Liver (tissue), 9 donors: ENCODE measurements around the gene FZR1. TPM values are rescaled to one million over a fixed set of nuclear protein-coding genes. Genes with fewer than 3 reads are reported as not detected.
A peak's percentile ranks its signal among the peaks of the same experiment; 100 is the strongest.

Experiments used
- DNase-seq: peaks from one replicate; pipeline ENCODE4 v3.0.0-alpha.2; 2017; ENCODE audit warnings: low spot score
- H3K27ac ChIP-seq, 2 donors: one replicate each; pipeline ENCODE4 v1.7.0; 2013; ENCODE audit warnings: inconsistent platforms in 2 of 2, low read length in 2 of 2, control low read depth in 1 of 2, low read depth in 1 of 2, mild to moderate bottlenecking in 1 of 2
- H3K27me3 ChIP-seq, 4 donors: one replicate each; pipeline versions ENCODE4 v1.6.1 to v1.7.0; 2013; ENCODE audit warnings: low read length in 3 of 4, inconsistent platforms in 1 of 4, mild to moderate bottlenecking in 1 of 4, moderate library complexity in 1 of 4; ENCODE audit not compliant: control insufficient read depth in 4 of 4, insufficient read depth in 4 of 4
- H3K36me3 ChIP-seq, 4 donors: one replicate each; pipeline versions ENCODE4 v1.6.1 to v1.7.0; 2013; ENCODE audit warnings: low read length in 3 of 4, mild to moderate bottlenecking in 3 of 4, low read depth in 1 of 4, moderate library complexity in 1 of 4; ENCODE audit not compliant: control insufficient read depth in 4 of 4, insufficient read depth in 3 of 4
- H3K4me1 ChIP-seq, 4 donors: one replicate each; pipeline versions ENCODE4 v1.6.1 to v1.7.0; 2013; ENCODE audit warnings: low read length in 3 of 4, mild to moderate bottlenecking in 3 of 4, moderate library complexity in 1 of 4; ENCODE audit not compliant: control insufficient read depth in 4 of 4, insufficient read depth in 4 of 4
- H3K4me3 ChIP-seq, 3 donors: one replicate each; pipeline versions ENCODE4 v1.6.1 to v1.7.0; 2013; ENCODE audit warnings: low read length in 3 of 3, control low read depth in 1 of 3, low read depth in 1 of 3, mild to moderate bottlenecking in 1 of 3
- H3K9ac ChIP-seq, 2 donors: one replicate each; pipeline ENCODE4 v1.7.0; 2013; ENCODE audit warnings: low read length in 2 of 2, mild to moderate bottlenecking in 2 of 2, moderate library complexity in 2 of 2, control low read depth in 1 of 2, low read depth in 1 of 2
- H3K9me3 ChIP-seq, 4 donors: one replicate each; pipeline versions ENCODE4 v1.6.1 to v1.7.0; 2013; ENCODE audit warnings: low read length in 3 of 4; ENCODE audit not compliant: control insufficient read depth in 4 of 4
- EGR1 ChIP-seq, 2 donors: IDR thresholded peaks; 2 replicates each; pipeline ENCODE4 v1.6.1; 2016 to 2018; ENCODE audit warnings: antibody characterized with exemption in 2 of 2, low read depth in 2 of 2
- FOXA1 ChIP-seq: IDR thresholded peaks from 2 replicates; pipeline ENCODE4 v1.6.1; 2016; ENCODE audit warnings: antibody characterized with exemption
- FOXA2 ChIP-seq: IDR thresholded peaks from 2 replicates; pipeline ENCODE4 v1.6.1; 2016; ENCODE audit warnings: antibody characterized with exemption
- GABPA ChIP-seq, 2 donors: IDR thresholded peaks in 1 of 2; conservative IDR thresholded peaks in 1 of 2; 2 replicates each; pipeline ENCODE4 v1.6.1; 2016; ENCODE audit warnings: antibody characterized with exemption in 2 of 2, mild to moderate bottlenecking in 1 of 2, moderate library complexity in 1 of 2
- HNF4A ChIP-seq, 2 donors: conservative IDR thresholded peaks; 2 replicates each; pipeline ENCODE4 v1.6.1; 2016; ENCODE audit warnings: antibody characterized with exemption in 2 of 2, mild to moderate bottlenecking in 2 of 2
- HNF4G ChIP-seq: IDR thresholded peaks from 2 replicates; pipeline ENCODE4 v1.6.1; 2016; ENCODE audit warnings: antibody characterized with exemption
- JUND ChIP-seq, 2 donors: IDR thresholded peaks; 2 replicates each; pipeline ENCODE4 v1.6.1; 2016; ENCODE audit warnings: antibody characterized with exemption in 2 of 2
- NR2F2 ChIP-seq: IDR thresholded peaks from 2 replicates; pipeline ENCODE4 v1.6.1; 2016; ENCODE audit warnings: antibody characterized with exemption
- RAD21 ChIP-seq, 2 donors: IDR thresholded peaks; 2 replicates each; pipeline ENCODE4 v1.6.1; 2016; ENCODE audit warnings: antibody characterized with exemption in 2 of 2, mild to moderate bottlenecking in 2 of 2
- RXRA ChIP-seq, 2 donors: IDR thresholded peaks; 2 replicates each; pipeline ENCODE4 v1.6.1; 2017 to 2018; ENCODE audit warnings: antibody characterized with exemption in 2 of 2, mild to moderate bottlenecking in 1 of 2
- SP1 ChIP-seq: IDR thresholded peaks from 2 replicates; pipeline ENCODE4 v1.6.1; 2018; ENCODE audit warnings: antibody characterized with exemption, mild to moderate bottlenecking
- TAF1 ChIP-seq: conservative IDR thresholded peaks from 2 replicates; pipeline ENCODE4 v1.6.1; 2016; ENCODE audit warnings: antibody characterized with exemption, mild to moderate bottlenecking
- YY1 ChIP-seq: IDR thresholded peaks from 2 replicates; pipeline ENCODE4 v1.6.1; 2016; ENCODE audit warnings: antibody characterized with exemption, mild to moderate bottlenecking
- WGBS: extraction: QIAGEN DNeasy Blood & Tissue Kit; methylation state at CpG from one replicate; pipeline ENCODE4 v1.1.7; 2013; 5-methylcytosine and 5-hydroxymethylcytosine counted together
- polyA plus RNA-seq, 2 donors: library from polyadenylated mRNA; stranded (reverse) in 1 of 2; unstranded in 1 of 2; fragments of 200-250 nt in 1 of 2; fragments of >200 nt in 1 of 2; fragmentation: Nextera tagmentation in 1 of 2; extraction: Ambion mirVana in 1 of 2; gene quantifications; one replicate each; pipeline versions ENCODE4 v1.2.1 to v1.2.3, GENCODE V29; 2013 to 2015
- total RNA-seq, 2 donors: library from RNA; depleted of rRNA; stranded (reverse); fragments of >200 nt; gene quantifications; one replicate each; pipeline ENCODE4 v1.2.3, GENCODE V29; 2014
- TF ChIP-seq, protein P1 (sequence below): fragments of 150-350 bp; IDR thresholded peaks from 2 replicates; pipeline ENCODE4 v1.5.1; 2017; ENCODE audit warnings: improper control_type of control experiment, low read depth, low read length; ENCODE audit not compliant: missing input control
- TF ChIP-seq, protein P2 (sequence below): IDR thresholded peaks from 2 replicates; pipeline ENCODE4 v1.6.1; 2016; ENCODE audit warnings: antibody characterized with exemption
- TF ChIP-seq, protein P3 (sequence below): IDR thresholded peaks from 2 replicates; pipeline ENCODE4 v1.6.1; 2016; ENCODE audit warnings: antibody characterized with exemption
- TF ChIP-seq, protein P4 (sequence below): IDR thresholded peaks from 2 replicates; pipeline ENCODE4 v1.6.1; 2016; ENCODE audit warnings: antibody characterized with exemption, mild to moderate bottlenecking
- TF ChIP-seq, protein P5 (sequence below): IDR thresholded peaks from 2 replicates; pipeline ENCODE4 v1.6.1; 2016; ENCODE audit warnings: antibody characterized with exemption
- donor health status: healthy.
- donor health status: healthy.
- donor health status: healthy.
- donor health status: healthy.
- donor health status: healthy.

FZR1 gene
- total and polyA plus RNA-seq, 4 donors = 17.0 to 27.3 (median 20.3) TPM

DNA sequence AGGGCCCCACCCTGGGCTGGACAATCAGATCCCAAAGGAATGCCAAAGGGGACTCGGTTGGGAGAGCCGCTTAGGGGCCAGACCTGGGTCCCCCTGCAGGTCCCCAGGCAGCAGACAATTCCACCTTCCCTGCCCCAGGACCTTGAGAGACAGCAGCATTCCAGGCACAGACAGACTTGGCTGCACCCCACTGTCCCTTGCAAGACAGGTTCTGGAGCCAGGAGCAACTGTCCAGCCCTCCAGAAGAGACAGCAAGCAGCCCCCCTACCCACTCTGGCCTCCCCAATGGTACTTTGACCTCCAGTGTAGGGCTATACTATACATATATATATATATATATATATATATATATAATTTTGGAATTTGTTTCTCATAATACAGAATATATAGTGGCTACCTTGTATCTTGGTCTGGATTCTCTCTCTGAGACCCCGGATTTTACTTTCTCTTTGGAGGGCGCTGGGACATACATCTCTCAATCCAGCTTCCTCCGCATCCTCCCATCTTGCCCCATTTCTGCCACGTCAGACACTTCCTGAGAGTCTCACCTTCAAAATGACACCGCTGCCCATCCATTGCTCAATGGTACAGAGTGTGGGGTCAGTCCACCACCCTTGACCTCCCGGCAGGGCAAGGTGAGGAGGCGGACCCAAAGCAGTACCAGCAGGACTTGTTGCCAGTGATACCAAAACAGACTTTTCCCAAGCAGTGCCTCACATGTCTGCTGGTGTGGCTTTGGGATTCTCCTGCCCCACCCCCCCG lies 38.5 kb upstream of the FZR1 start:
- H3K27ac ChIP-seq = peak overlapping the region in 1 of 2 donors; percentile 56
- H3K9me3 ChIP-seq = no peaks in the 10 kb centered on the region
- H3K4me1 ChIP-seq = peaks cover 3 to 22% (median 10%) of the 10 kb centered on the region in 4 donors

More for the DNA sequence above, 38.5 kb upstream of the FZR1 start:
- 59% methylated on average over 10 of the region's 10 CpGs for whole genome bisulfite sequencing
- H3K27me3 ChIP-seq = no peaks in the 10 kb centered on the region
- H3K4me3 ChIP-seq = no peak overlapping the region
- no peak for DNase-seq
- no peak overlapping the region for H3K9ac ChIP-seq
- TF ChIP-seq YY1 (peak; percentile 27), FOXA1 (peak; percentile 63), HNF4G (peak; percentile 90), HNF4A (conservative IDR thresholded peaks at IDR 0.05) (peak; percentile 96 to 97), EGR1 (IDR thresholded peaks at IDR 0.05; ENCODE audit: low read depth in 2 of 2) (peak in 1 of 2 donors; percentile 60), JUND (IDR thresholded peaks at IDR 0.05) (peak in 1 of 2 donors; percentile 36), TAF1 (no peak), NR2F2 (peak; percentile 97), GABPA (IDR thresholded peaks at IDR 0.05 in 1 of 2, conservative IDR thresholded peaks at IDR 0.05 in 1 of 2) (no peak), RXRA (IDR thresholded peaks at IDR 0.05) (peak; percentile 94), FOXA2 (no peak), SP1 (peak; percentile 64), RAD21 (IDR thresholded peaks at IDR 0.05) (peak; percentile 23 to 51)
- TF ChIP-seq, protein P1, sequence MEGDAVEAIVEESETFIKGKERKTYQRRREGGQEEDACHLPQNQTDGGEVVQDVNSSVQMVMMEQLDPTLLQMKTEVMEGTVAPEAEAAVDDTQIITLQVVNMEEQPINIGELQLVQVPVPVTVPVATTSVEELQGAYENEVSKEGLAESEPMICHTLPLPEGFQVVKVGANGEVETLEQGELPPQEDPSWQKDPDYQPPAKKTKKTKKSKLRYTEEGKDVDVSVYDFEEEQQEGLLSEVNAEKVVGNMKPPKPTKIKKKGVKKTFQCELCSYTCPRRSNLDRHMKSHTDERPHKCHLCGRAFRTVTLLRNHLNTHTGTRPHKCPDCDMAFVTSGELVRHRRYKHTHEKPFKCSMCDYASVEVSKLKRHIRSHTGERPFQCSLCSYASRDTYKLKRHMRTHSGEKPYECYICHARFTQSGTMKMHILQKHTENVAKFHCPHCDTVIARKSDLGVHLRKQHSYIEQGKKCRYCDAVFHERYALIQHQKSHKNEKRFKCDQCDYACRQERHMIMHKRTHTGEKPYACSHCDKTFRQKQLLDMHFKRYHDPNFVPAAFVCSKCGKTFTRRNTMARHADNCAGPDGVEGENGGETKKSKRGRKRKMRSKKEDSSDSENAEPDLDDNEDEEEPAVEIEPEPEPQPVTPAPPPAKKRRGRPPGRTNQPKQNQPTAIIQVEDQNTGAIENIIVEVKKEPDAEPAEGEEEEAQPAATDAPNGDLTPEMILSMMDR = no peak
- TF ChIP-seq, protein P2, sequence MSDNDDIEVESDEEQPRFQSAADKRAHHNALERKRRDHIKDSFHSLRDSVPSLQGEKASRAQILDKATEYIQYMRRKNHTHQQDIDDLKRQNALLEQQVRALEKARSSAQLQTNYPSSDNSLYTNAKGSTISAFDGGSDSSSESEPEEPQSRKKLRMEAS = peak; percentile 58
- TF ChIP-seq, protein P3, sequence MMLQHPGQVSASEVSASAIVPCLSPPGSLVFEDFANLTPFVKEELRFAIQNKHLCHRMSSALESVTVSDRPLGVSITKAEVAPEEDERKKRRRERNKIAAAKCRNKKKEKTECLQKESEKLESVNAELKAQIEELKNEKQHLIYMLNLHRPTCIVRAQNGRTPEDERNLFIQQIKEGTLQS = no peak
- TF ChIP-seq, protein P4, sequence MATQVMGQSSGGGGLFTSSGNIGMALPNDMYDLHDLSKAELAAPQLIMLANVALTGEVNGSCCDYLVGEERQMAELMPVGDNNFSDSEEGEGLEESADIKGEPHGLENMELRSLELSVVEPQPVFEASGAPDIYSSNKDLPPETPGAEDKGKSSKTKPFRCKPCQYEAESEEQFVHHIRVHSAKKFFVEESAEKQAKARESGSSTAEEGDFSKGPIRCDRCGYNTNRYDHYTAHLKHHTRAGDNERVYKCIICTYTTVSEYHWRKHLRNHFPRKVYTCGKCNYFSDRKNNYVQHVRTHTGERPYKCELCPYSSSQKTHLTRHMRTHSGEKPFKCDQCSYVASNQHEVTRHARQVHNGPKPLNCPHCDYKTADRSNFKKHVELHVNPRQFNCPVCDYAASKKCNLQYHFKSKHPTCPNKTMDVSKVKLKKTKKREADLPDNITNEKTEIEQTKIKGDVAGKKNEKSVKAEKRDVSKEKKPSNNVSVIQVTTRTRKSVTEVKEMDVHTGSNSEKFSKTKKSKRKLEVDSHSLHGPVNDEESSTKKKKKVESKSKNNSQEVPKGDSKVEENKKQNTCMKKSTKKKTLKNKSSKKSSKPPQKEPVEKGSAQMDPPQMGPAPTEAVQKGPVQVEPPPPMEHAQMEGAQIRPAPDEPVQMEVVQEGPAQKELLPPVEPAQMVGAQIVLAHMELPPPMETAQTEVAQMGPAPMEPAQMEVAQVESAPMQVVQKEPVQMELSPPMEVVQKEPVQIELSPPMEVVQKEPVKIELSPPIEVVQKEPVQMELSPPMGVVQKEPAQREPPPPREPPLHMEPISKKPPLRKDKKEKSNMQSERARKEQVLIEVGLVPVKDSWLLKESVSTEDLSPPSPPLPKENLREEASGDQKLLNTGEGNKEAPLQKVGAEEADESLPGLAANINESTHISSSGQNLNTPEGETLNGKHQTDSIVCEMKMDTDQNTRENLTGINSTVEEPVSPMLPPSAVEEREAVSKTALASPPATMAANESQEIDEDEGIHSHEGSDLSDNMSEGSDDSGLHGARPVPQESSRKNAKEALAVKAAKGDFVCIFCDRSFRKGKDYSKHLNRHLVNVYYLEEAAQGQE = peak; percentile 27
- TF ChIP-seq, protein P5, sequence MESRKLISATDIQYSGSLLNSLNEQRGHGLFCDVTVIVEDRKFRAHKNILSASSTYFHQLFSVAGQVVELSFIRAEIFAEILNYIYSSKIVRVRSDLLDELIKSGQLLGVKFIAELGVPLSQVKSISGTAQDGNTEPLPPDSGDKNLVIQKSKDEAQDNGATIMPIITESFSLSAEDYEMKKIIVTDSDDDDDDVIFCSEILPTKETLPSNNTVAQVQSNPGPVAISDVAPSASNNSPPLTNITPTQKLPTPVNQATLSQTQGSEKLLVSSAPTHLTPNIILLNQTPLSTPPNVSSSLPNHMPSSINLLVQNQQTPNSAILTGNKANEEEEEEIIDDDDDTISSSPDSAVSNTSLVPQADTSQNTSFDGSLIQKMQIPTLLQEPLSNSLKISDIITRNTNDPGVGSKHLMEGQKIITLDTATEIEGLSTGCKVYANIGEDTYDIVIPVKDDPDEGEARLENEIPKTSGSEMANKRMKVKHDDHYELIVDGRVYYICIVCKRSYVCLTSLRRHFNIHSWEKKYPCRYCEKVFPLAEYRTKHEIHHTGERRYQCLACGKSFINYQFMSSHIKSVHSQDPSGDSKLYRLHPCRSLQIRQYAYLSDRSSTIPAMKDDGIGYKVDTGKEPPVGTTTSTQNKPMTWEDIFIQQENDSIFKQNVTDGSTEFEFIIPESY = peak; percentile 28
- H3K36me3 ChIP-seq = peaks cover 0 to 12% (median 3%) of the 10 kb centered on the region in 4 donors
